ENCODE data around the gene CRACDL.

- TF ChIP-seq CTCF (optimal IDR thresholded peaks at IDR 0.05 in 1 of 3, IDR thresholded peaks at IDR 0.05 in 1 of 3, conservative IDR thresholded peaks at IDR 0.05 in 1 of 3; ENCODE audit: extremely low read depth in 1 of 3, insufficient read depth in 2 of 3, low read length in 3 of 3) (no peak), EZH2 (IDR thresholded peaks at IDR 0.05; ENCODE audit: low read length) (no peak)
Observed at GRCh38 chr2:98801286-98801685, 134.7 kb downstream of the CRACDL start.

Measured in keratinocyte (primary cell).